ENCODE measurements around the gene RNF223.

GRCh38 chr1:1083416-1084371 lies 9.6 kb upstream of the RNF223 start:
- no peak for TF ChIP-seq EZH2 (IDR thresholded peaks at IDR 0.05; ENCODE audit: insufficient read depth, poor library complexity, severe bottlenecking)
- TF ChIP-seq EZH2phosphoT487 (IDR thresholded peaks at IDR 0.05; ENCODE audit: insufficient read depth, low read depth): no peak
